Endodermal cell (in vitro differentiated cells): ENCODE data around the gene TTC34. TPM values are rescaled to one million over a fixed set of nuclear protein-coding genes. Genes with fewer than 3 reads are reported as not detected.

Source experiments
- DNase-seq: peaks from one replicate; pipeline ENCODE4 v3.0.0-alpha.2; 2017
- H3K27ac ChIP-seq: 2 replicates; pipeline ENCODE4 v1.5.1; 2013; ENCODE audit warnings: mild to moderate bottlenecking, low read depth, low read length, moderate library complexity
- H3K27me3 ChIP-seq: 2 replicates; pipeline ENCODE4 v1.6.1; 2013; ENCODE audit warnings: mild to moderate bottlenecking, low read length, moderate library complexity; ENCODE audit not compliant: insufficient read depth, control insufficient read depth, poor library complexity, severe bottlenecking
- H3K36me3 ChIP-seq: 2 replicates; pipeline ENCODE4 v1.7.0; 2013; ENCODE audit warnings: mild to moderate bottlenecking, low read length, moderate library complexity; ENCODE audit not compliant: control insufficient read depth, insufficient read depth
- H3K4me1 ChIP-seq: one replicate; pipeline ENCODE4 v1.7.0; 2013; ENCODE audit warnings: low read length; ENCODE audit not compliant: control insufficient read depth, insufficient read depth
- H3K4me3 ChIP-seq: 2 replicates; pipeline ENCODE4 v1.5.1; 2013; ENCODE audit warnings: mild to moderate bottlenecking, low read length, moderate library complexity
- H3K9ac ChIP-seq: 2 replicates; pipeline ENCODE4 v1.6.1; 2013; ENCODE audit warnings: mild to moderate bottlenecking, low read length, moderate library complexity; ENCODE audit not compliant: poor library complexity, severe bottlenecking; ENCODE audit errors: extremely low read depth
- H3K9me3 ChIP-seq: 2 replicates; pipeline ENCODE4 v1.6.1; 2013; ENCODE audit warnings: mild to moderate bottlenecking, low read length, moderate library complexity; ENCODE audit not compliant: control insufficient read depth
- H3K27ac Mint-ChIP-seq: 2 replicates; pipeline ENCODE4 v1.8.0; 2020; ENCODE audit warnings: mixed read lengths
- H3K27me3 Mint-ChIP-seq: 2 replicates; pipeline ENCODE4 v1.8.0; 2021; ENCODE audit warnings: mild to moderate bottlenecking, mixed read lengths; ENCODE audit not compliant: insufficient read depth
- H3K36me3 Mint-ChIP-seq: 2 replicates; pipeline ENCODE4 v1.8.0; 2020; ENCODE audit warnings: low read depth, mixed read lengths
- H3K4me1 Mint-ChIP-seq: 2 replicates; pipeline ENCODE4 v1.8.0; 2020; ENCODE audit warnings: mixed read lengths
- H3K4me3 Mint-ChIP-seq: 2 replicates; pipeline ENCODE4 v1.8.0; 2020; ENCODE audit warnings: mild to moderate bottlenecking, moderate library complexity, mixed read lengths
- H3K9me3 Mint-ChIP-seq: 2 replicates; pipeline ENCODE4 v1.8.0; 2020; ENCODE audit warnings: mild to moderate bottlenecking, mixed read lengths
- CTCF ChIP-seq: fragments of 200-600 bp; sonication (generic); conservative IDR thresholded peaks from 2 replicates; pipeline ENCODE4 v1.5.0; 2021; ENCODE audit warnings: antibody characterized with exemption, mild to moderate bottlenecking
- WGBS, 2 experiments: methylation state at CpG; one replicate each; pipeline versions ENCODE4 v1.1.5 to v1.1.7; 2013; ENCODE audit warnings: missing lambda C conversion rate in 2 of 2, mixed read lengths in 1 of 2; ENCODE audit not compliant: insufficient coverage in 1 of 2, insufficient read length in 1 of 2; 5-methylcytosine and 5-hydroxymethylcytosine counted together
- total RNA-seq, 2 donors: library from RNA; stranded (reverse); fragmentation: NEBNext Ultra II Directional in 1 of 2; extraction: Animal tissue kit (Norgen Biotek cat#: 25700) in 1 of 2; gene quantifications; 2 replicates in 1 of 2; 3 replicates in 1 of 2; pipeline ENCODE4 v1.2.1, GENCODE V29; 2021

TTC34 gene
- total RNA-seq, 2 donors from 2014 or later, result 2.4 to 3.1 TPM

- no peak overlapping the region for H3K4me3 ChIP-seq
- Mint-ChIP-seq H3K27me3 (peaks cover 3% of the 10 kb centered on the region), H3K27ac (no peak overlapping the region), H3K36me3 (peaks cover 6% of the 10 kb centered on the region), H3K4me1 (no peaks in the 10 kb centered on the region), H3K4me3 (no peak overlapping the region), H3K9me3 (peaks cover 84% of the 10 kb centered on the region)
- no peaks in the 10 kb centered on the region for H3K36me3 ChIP-seq
- 86 to 92% methylated on average over 22 to 24 of the region's 24 CpGs for WGBS, 2 experiments
- no peaks in the 10 kb centered on the region for H3K27me3 ChIP-seq
- no peaks in the 10 kb centered on the region for H3K4me1 ChIP-seq
- H3K9ac ChIP-seq, result no peak overlapping the region
- H3K9me3 ChIP-seq, result peaks cover 42% of the 10 kb centered on the region
- no peak for DNase-seq
- no peak overlapping the region for H3K27ac ChIP-seq
- TF ChIP-seq CTCF, result no peak
These were observed 13.1 kb upstream of the TTC34 start for GRCh38 chr1:2814511-2815075.

GRCh38 chr1:2812939-2813653, 11.6 kb upstream of the TTC34 start:
- H3K9ac ChIP-seq, result no peak overlapping the region
- no peak for TF ChIP-seq CTCF
- no peak overlapping the region for H3K27ac ChIP-seq
- H3K9me3 Mint-ChIP-seq, result peaks cover 83% of the 10 kb centered on the region
- no peaks in the 10 kb centered on the region for H3K4me1 Mint-ChIP-seq
- no peak for DNase-seq
- no peak overlapping the region for H3K4me3 Mint-ChIP-seq
- peaks cover 27% of the 10 kb centered on the region for H3K9me3 ChIP-seq
- no peaks in the 10 kb centered on the region for H3K4me1 ChIP-seq
- H3K36me3 ChIP-seq, result no peaks in the 10 kb centered on the region
- no peaks in the 10 kb centered on the region for H3K27me3 ChIP-seq
- 87 to 88% methylated on average over 6 to 34 of the region's 34 CpGs for WGBS, 2 experiments
- H3K27me3 Mint-ChIP-seq, result no peaks in the 10 kb centered on the region
- H3K4me3 ChIP-seq, result no peak overlapping the region
- peaks cover 2% of the 10 kb centered on the region for H3K36me3 Mint-ChIP-seq
- no peak overlapping the region for H3K27ac Mint-ChIP-seq

GRCh38 chr1:2812136-2812535, 10.6 kb upstream of the TTC34 start:
- no peak for DNase-seq
- Histone ChIP-seq H3K9me3 (peaks cover 17% of the 10 kb centered on the region), H3K27ac (no peak overlapping the region), H3K9ac (no peak overlapping the region), H3K4me3 (no peak overlapping the region), H3K4me1 (no peaks in the 10 kb centered on the region), H3K36me3 (no peaks in the 10 kb centered on the region), H3K27me3 (no peaks in the 10 kb centered on the region)
- H3K27me3 Mint-ChIP-seq, result no peaks in the 10 kb centered on the region
- peaks cover 2% of the 10 kb centered on the region for H3K36me3 Mint-ChIP-seq
- H3K4me3 Mint-ChIP-seq, result no peak overlapping the region
- H3K4me1 Mint-ChIP-seq, result no peaks in the 10 kb centered on the region
- no peak for TF ChIP-seq CTCF
- no peak overlapping the region for H3K27ac Mint-ChIP-seq
- WGBS, 2 experiments, result 68 to 80% methylated on average over 3 to 7 of the region's 7 CpGs
- peaks cover 83% of the 10 kb centered on the region for H3K9me3 Mint-ChIP-seq
